Measurements from ENCODE around the gene STARD5. TPM values are rescaled to one million over a fixed set of nuclear protein-coding genes. Genes with fewer than 3 reads are reported as not detected.

STARD5 gene
- total RNA-seq, 2 experiments from 2014 or later: 6.5 to 20.3 TPM

DNA sequence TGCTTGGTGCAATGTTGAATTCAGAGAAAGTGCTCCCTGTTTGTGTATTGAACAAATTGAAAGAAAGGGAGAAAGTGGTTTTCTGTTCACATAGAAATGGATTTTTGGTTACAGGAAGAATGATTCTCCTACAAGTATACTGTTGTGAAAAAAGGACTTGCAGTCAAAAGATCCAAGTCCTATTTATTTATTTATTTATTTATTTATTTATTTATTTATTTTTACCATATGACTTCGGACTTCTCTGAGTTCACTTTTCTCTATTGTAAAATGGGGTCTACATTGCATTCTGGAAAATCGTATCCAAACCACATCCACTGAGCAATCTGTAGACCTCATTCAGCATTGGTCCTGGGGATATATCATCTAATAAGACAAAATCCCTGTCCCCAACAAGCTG lies 46.1 kb downstream of the STARD5 start:
- Histone ChIP-seq H3K79me2 (ENCODE audit: insufficient read depth, low read depth, low read length) (no peaks in the 10 kb centered on the region), H3K9me3 (ENCODE audit: low read length) (peaks cover 28% of the 10 kb centered on the region), H3K4me3 (ENCODE audit: low read depth, low read length, poor library complexity, severe bottlenecking) (no peak overlapping the region), H3K4me1 (ENCODE audit: insufficient read depth, low read length, poor library complexity, severe bottlenecking) (peaks cover 10% of the 10 kb centered on the region), H3K27ac (ENCODE audit: low read depth, low read length, poor library complexity, severe bottlenecking) (no peak overlapping the region), H3K9me2 (ENCODE audit: insufficient read depth, low read length) (no peaks in the 10 kb centered on the region), H3K36me3 (ENCODE audit: insufficient read depth, low read length) (peaks cover 6% of the 10 kb centered on the region; the same call in 1 of the 2 replicates), H3K4me2 (ENCODE audit: low read length) (no peak overlapping the region), H2AFZ (ENCODE audit: low read length) (no peak overlapping the region), H4K20me1 (ENCODE audit: insufficient read depth, low read length) (no peaks in the 10 kb centered on the region)
- POLR2A ChIA-PET: interaction anchor here (0.7 to 1.1 kb wide), 4 partner anchors 13 to 459 kb away, joined by 3 to 4 read pairs (median 4); no protein-coding TSS in a partner anchor
- DNase-seq (ENCODE audit: low spot score): no peak
- intact Hi-C loops (cut with micrococcal nuclease; ENCODE audit: unreplicated experiment): no loop called here
- CTCF ChIA-PET (ENCODE audit: unreplicated experiment): interaction anchor here (1.8 kb wide), 1 partner anchor 17 kb away, joined by 4 read pairs; no protein-coding TSS in a partner anchor
- TF ChIP-seq, protein P1, sequence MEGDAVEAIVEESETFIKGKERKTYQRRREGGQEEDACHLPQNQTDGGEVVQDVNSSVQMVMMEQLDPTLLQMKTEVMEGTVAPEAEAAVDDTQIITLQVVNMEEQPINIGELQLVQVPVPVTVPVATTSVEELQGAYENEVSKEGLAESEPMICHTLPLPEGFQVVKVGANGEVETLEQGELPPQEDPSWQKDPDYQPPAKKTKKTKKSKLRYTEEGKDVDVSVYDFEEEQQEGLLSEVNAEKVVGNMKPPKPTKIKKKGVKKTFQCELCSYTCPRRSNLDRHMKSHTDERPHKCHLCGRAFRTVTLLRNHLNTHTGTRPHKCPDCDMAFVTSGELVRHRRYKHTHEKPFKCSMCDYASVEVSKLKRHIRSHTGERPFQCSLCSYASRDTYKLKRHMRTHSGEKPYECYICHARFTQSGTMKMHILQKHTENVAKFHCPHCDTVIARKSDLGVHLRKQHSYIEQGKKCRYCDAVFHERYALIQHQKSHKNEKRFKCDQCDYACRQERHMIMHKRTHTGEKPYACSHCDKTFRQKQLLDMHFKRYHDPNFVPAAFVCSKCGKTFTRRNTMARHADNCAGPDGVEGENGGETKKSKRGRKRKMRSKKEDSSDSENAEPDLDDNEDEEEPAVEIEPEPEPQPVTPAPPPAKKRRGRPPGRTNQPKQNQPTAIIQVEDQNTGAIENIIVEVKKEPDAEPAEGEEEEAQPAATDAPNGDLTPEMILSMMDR (conservative IDR thresholded peaks at IDR 0.05; ENCODE audit: low read length): no peak
- TF ChIP-seq EZH2phosphoT487 (IDR thresholded peaks at IDR 0.05; ENCODE audit: borderline replicate concordance, low read depth, low read length): no peak
- no TSS peak for BruUV-seq (replicated peaks)

DNA sequence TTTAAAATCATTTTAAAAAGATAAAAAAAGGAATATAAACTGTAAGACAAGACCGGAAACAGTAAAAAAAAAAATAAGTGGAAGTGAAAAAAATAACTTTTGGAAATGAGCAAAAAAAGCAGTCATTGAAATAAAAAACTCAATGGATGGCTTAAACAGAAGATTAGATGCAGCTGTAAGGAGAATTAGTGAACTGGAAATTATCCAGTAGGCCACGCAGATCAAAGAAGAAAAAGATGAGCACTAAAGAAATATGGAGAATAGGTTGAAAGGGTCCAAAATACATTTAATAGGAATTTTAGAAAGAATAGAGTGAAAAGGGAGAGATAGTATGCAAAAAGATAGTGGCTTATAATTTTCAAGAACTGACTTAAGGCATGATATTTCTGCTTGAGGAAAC lies 47.0 kb downstream of the STARD5 start:
- DNase-seq (ENCODE audit: low spot score): no peak
- Histone ChIP-seq H3K9me3 (ENCODE audit: low read length) (peaks cover 28% of the 10 kb centered on the region), H3K4me3 (ENCODE audit: low read depth, low read length, poor library complexity, severe bottlenecking) (no peak overlapping the region), H3K79me2 (ENCODE audit: insufficient read depth, low read depth, low read length) (no peaks in the 10 kb centered on the region), H3K36me3 (ENCODE audit: insufficient read depth, low read length) (peaks cover 6% of the 10 kb centered on the region; the same call in 1 of the 2 replicates), H3K4me1 (ENCODE audit: insufficient read depth, low read length, poor library complexity, severe bottlenecking) (peaks cover 10% of the 10 kb centered on the region), H2AFZ (ENCODE audit: low read length) (no peak overlapping the region), H3K4me2 (ENCODE audit: low read length) (no peak overlapping the region), H4K20me1 (ENCODE audit: insufficient read depth, low read length) (no peaks in the 10 kb centered on the region), H3K9me2 (ENCODE audit: insufficient read depth, low read length) (no peaks in the 10 kb centered on the region), H3K27ac (ENCODE audit: low read depth, low read length, poor library complexity, severe bottlenecking) (no peak overlapping the region)
- no TSS peak for BruUV-seq (replicated peaks)
- CTCF ChIA-PET (ENCODE audit: unreplicated experiment): no interaction called here
- POLR2A ChIA-PET: interaction anchor here (1.0 kb wide), 1 partner anchor 19 kb away, joined by 3 read pairs; no protein-coding TSS in a partner anchor
- intact Hi-C loops (cut with micrococcal nuclease; ENCODE audit: unreplicated experiment): no loop called here
- TF ChIP-seq EZH2phosphoT487 (IDR thresholded peaks at IDR 0.05; ENCODE audit: borderline replicate concordance, low read depth, low read length): no peak
- TF ChIP-seq, protein P1 (conservative IDR thresholded peaks at IDR 0.05; ENCODE audit: low read length): no peak

DNA sequence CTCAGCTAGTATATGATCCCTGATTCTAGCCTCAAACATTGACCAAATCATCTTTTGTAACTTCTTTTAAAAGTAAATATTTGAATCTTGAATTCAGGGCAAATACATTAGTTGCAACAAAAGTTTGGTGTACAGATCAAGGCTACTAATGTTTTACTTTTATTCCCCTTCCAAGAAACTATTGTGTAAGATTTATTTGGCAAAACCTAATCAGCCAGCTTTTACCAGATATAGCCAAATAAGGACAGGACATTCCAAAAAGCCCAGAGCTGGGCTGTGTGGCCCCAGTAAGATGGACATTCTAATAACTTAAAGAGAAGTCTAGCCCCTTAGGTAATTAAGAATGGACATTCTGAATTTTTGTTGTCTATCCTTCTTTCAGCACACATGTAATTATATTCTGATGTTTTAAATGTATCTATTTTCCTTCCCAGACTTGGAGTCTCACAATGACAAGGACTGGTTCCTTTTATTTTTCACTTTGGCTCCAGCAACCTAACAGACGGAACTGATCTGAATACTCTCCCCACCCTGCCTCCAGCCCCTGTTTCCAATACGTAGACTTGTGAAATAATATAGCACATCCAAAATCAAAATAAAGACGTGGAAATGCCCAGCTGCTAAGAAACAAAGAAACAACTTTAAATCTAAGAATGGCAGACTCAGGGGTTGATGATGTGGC lies 48.1 kb downstream of the STARD5 start:
- peak overlapping the region; percentile 47 for H2AFZ ChIP-seq (ENCODE audit: low read length)
- CTCF ChIA-PET (ENCODE audit: unreplicated experiment): interaction anchor here (0.7 to 1.6 kb wide), 5 partner anchors 10 to 62 kb away, joined by 3 to 7 read pairs (median 6); no protein-coding TSS in a partner anchor
- no peaks in the 10 kb centered on the region for H4K20me1 ChIP-seq (ENCODE audit: insufficient read depth, low read length)
- intact Hi-C loops (cut with micrococcal nuclease; ENCODE audit: unreplicated experiment): loop anchor here (1.0 to 2.0 kb wide), 4 partner anchors 18 to 205 kb away; no protein-coding TSS in a partner anchor
- H3K4me1 ChIP-seq (ENCODE audit: insufficient read depth, low read length, poor library complexity, severe bottlenecking): peaks cover 10% of the 10 kb centered on the region
- no peak for TF ChIP-seq EZH2phosphoT487 (IDR thresholded peaks at IDR 0.05; ENCODE audit: borderline replicate concordance, low read depth, low read length)
- TF ChIP-seq, protein P1 (conservative IDR thresholded peaks at IDR 0.05; ENCODE audit: low read length): no peak
- no TSS peak for BruUV-seq (replicated peaks)
- H3K27ac ChIP-seq (ENCODE audit: low read depth, low read length, poor library complexity, severe bottlenecking): no peak overlapping the region
- H3K36me3 ChIP-seq (ENCODE audit: insufficient read depth, low read length): peaks cover 6% of the 10 kb centered on the region; the same call in 1 of the 2 replicates
- no peak overlapping the region for H3K4me3 ChIP-seq (ENCODE audit: low read depth, low read length, poor library complexity, severe bottlenecking)
- no peaks in the 10 kb centered on the region for H3K9me2 ChIP-seq (ENCODE audit: insufficient read depth, low read length)
- no peak overlapping the region for H3K4me2 ChIP-seq (ENCODE audit: low read length)
- H3K9me3 ChIP-seq (ENCODE audit: low read length): peaks cover 28% of the 10 kb centered on the region
- DNase-seq (ENCODE audit: low spot score): no peak
- H3K79me2 ChIP-seq (ENCODE audit: insufficient read depth, low read depth, low read length): no peaks in the 10 kb centered on the region
- POLR2A ChIA-PET: interaction anchor here (0.6 to 1.5 kb wide), 4 partner anchors 11 to 993 kb away, joined by 3 to 5 read pairs (median 4); no protein-coding TSS in a partner anchor
